ENCODE results near the gene NAXE. TPM values are rescaled to one million over a fixed set of nuclear protein-coding genes. Genes with fewer than 3 reads are reported as not detected.

Gene NAXE
- polyA plus RNA-seq, 2 of the 4 experiments (the other 2 are of a cell fraction), result 81.4 to 119 TPM

- ATAC-seq, result peak in 1 of 2 experiments; percentile 34; a peak in 4 of 6 replicates
- CTCF ChIA-PET, result interaction anchor here (0.6 to 12.5 kb wide), 13 partner anchors 9 to 206 kb away, joined by 3 to 135 read pairs (median 6); partner anchors contain the start of genes MEF2D, NES and TTC24
- POLR2A ChIA-PET, result interaction anchor here (0.6 to 2.5 kb wide), 10 partner anchors 10 to 134 kb away, joined by 3 to 18 read pairs (median 6); partner anchors contain the start of genes GPATCH4 and MEF2D
Observed at GRCh38 chr1:156591181-156591431, 470 bp upstream of the NAXE start.

GRCh38 chr1:156592158-156592909 is 758 bp downstream of the NAXE start:
- H3K4me1 ChIP-seq, result peaks cover 10% of the 10 kb centered on the region; the same call in 2 of the 3 replicates
- 47% methylated on average over 13 of the region's 16 CpGs for WGBS (ENCODE audit: missing lambda C conversion rate)
- ATAC-seq (peak; percentile 14 to 18), DNase-seq (ENCODE audit: low read depth in 1 of 2, low spot score in 1 of 2) (no peak), FAIRE-seq (no peak)
- ChIA-PET POLR2A (interaction anchor here (0.6 to 2.5 kb wide), 8 partner anchors 9 to 135 kb away, joined by 3 to 18 read pairs (median 6); partner anchors contain the start of genes GPATCH4 and MEF2D), CTCF (interaction anchor here (0.6 to 12.5 kb wide), 15 partner anchors 8 to 207 kb away, joined by 3 to 135 read pairs (median 6); partner anchors contain the start of gene MEF2D)
- peak overlapping the region; percentile 94 to 98 for H3K27ac ChIP-seq
- H3K9me3 ChIP-seq, result no peaks in the 10 kb centered on the region
- peak overlapping the region; percentile 87 for H3K4me2 ChIP-seq
- H3K4me3 ChIP-seq, result peak overlapping the region; percentile 72
- TF ChIP-seq SREBF2 (IDR thresholded peaks at IDR 0.05) (no peak), POLR2AphosphoS2 (conservative IDR thresholded peaks at IDR 0.05; ENCODE audit: low read length) (peak; percentile 80; the same call in 1 of the 2 replicates), TP53 (CRISPR knock-in tag; IDR thresholded peaks at IDR 0.05) (peak; percentile 67; the same call in 1 of the 2 replicates)

More at GRCh38 chr1:156591181-156591431, 470 bp upstream of the NAXE start:
- peak overlapping the region; percentile 72 for H3K4me3 ChIP-seq
- DNase-seq (ENCODE audit: low read depth in 1 of 2, low spot score in 1 of 2) (no peak), FAIRE-seq (no peak)
- 32% methylated on average over 6 of the region's 6 CpGs for WGBS (ENCODE audit: missing lambda C conversion rate)
- no peaks in the 10 kb centered on the region for H3K9me3 ChIP-seq
- peak overlapping the region; percentile 94 to 98 for H3K27ac ChIP-seq
- no peak for TF ChIP-seq HES2 (IDR thresholded peaks at IDR 0.05)
- no peak for TF ChIP-seq TP53 (CRISPR knock-in tag; IDR thresholded peaks at IDR 0.05)
- TF ChIP-seq HOXB13 (CRISPR knock-in tag; IDR thresholded peaks at IDR 0.05; ENCODE audit: low read depth), result no peak
- TF ChIP-seq, protein P1, sequence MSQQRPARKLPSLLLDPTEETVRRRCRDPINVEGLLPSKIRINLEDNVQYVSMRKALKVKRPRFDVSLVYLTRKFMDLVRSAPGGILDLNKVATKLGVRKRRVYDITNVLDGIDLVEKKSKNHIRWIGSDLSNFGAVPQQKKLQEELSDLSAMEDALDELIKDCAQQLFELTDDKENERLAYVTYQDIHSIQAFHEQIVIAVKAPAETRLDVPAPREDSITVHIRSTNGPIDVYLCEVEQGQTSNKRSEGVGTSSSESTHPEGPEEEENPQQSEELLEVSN (IDR thresholded peaks at IDR 0.05; ENCODE audit: borderline replicate concordance, low read depth), result no peak
- peak overlapping the region; percentile 87 for H3K4me2 ChIP-seq
- H3K4me1 ChIP-seq, result peaks cover 10% of the 10 kb centered on the region; the same call in 2 of the 3 replicates

GRCh38 chr1:156592910-156593660 is 1.5 kb downstream of the NAXE start:
- no peaks in the 10 kb centered on the region for H3K9me3 ChIP-seq
- peak overlapping the region in 1 of 2 experiments; percentile 98; a peak in 2 of 6 replicates for H3K27ac ChIP-seq
- peaks cover 6% of the 10 kb centered on the region; the same call in 2 of the 3 replicates for H3K4me1 ChIP-seq
- peak overlapping the region; percentile 87 for H3K4me2 ChIP-seq
- ChIA-PET POLR2A (interaction anchor here (1.0 to 2.5 kb wide), 3 partner anchors 21 to 136 kb away, joined by 4 to 18 read pairs (median 5); no protein-coding TSS in a partner anchor), CTCF (interaction anchor here (1.0 to 12.5 kb wide), 14 partner anchors 11 to 208 kb away, joined by 3 to 135 read pairs (median 6); partner anchors contain the start of gene MEF2D)
- H3K4me3 ChIP-seq, result no peak overlapping the region
- DNase-seq (ENCODE audit: low read depth in 1 of 2, low spot score in 1 of 2), result no peak
- WGBS (ENCODE audit: missing lambda C conversion rate), result 87% methylated on average over 8 of the region's 8 CpGs
- no peak; a peak in 1 of 6 replicates for ATAC-seq
- FAIRE-seq, result no peak
- no peak for TF ChIP-seq EHF (CRISPR knock-in tag; IDR thresholded peaks at IDR 0.05)
- TF ChIP-seq CEBPB (IDR thresholded peaks at IDR 0.05), result no peak
- peak; percentile 92 for TF ChIP-seq KDM1A (IDR thresholded peaks at IDR 0.05; ENCODE audit: low read depth)
- peak; percentile 85; the same call in 1 of the 2 replicates for TF ChIP-seq CHD4 (IDR thresholded peaks at IDR 0.05; ENCODE audit: borderline replicate concordance)
- TF ChIP-seq, protein P2, sequence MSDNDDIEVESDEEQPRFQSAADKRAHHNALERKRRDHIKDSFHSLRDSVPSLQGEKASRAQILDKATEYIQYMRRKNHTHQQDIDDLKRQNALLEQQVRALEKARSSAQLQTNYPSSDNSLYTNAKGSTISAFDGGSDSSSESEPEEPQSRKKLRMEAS (IDR thresholded peaks at IDR 0.05), result 0 out of 2 replicates have a peak, but pooled peaks have one; percentile 3
- TF ChIP-seq, protein P3, sequence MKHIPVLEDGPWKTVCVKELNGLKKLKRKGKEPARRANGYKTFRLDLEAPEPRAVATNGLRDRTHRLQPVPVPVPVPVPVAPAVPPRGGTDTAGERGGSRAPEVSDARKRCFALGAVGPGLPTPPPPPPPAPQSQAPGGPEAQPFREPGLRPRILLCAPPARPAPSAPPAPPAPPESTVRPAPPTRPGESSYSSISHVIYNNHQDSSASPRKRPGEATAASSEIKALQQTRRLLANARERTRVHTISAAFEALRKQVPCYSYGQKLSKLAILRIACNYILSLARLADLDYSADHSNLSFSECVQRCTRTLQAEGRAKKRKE (CRISPR knock-in tag; IDR thresholded peaks at IDR 0.05; ENCODE audit: low read depth), result 0 out of 2 replicates have a peak, but pooled peaks have one; percentile 7
- TF ChIP-seq ESRRA (IDR thresholded peaks at IDR 0.05; ENCODE audit: borderline replicate concordance, low read length), result no peak
- no peak for TF ChIP-seq ELK1 (IDR thresholded peaks at IDR 0.05; ENCODE audit: low read depth, low read length)
- TF ChIP-seq HEYL (CRISPR knock-in tag; IDR thresholded peaks at IDR 0.05), result no peak
- TF ChIP-seq BHLHE40 (IDR thresholded peaks at IDR 0.05; ENCODE audit: low read depth, low read length), result no peak
- TF ChIP-seq TFCP2L1 (CRISPR knock-in tag; IDR thresholded peaks at IDR 0.05), result no peak

All from A549 (cell line).